Suprapubic skin (tissue), 4 donors: ENCODE data around the gene UGT2B11. TPM values are rescaled to one million over a fixed set of nuclear protein-coding genes. Genes with fewer than 3 reads are reported as not detected.
"Not testable (repeated sequence)": the region's sequence is repeated elsewhere in the genome, so short reads cannot be mapped to it uniquely, and the experiment has no call there.

Experiments
- DNase-seq, 2 donors: peaks; one replicate each; pipeline ENCODE4 v3.0.0-alpha.2; 2019; ENCODE audit warnings: low spot score in 2 of 2
- H3K27ac ChIP-seq: fragments of 200-600 bp; sonication (generic); one replicate; pipeline ENCODE4 v1.5.1; 2019
- H3K27me3 ChIP-seq: fragments of 200-600 bp; sonication (generic); one replicate; pipeline ENCODE4 v1.5.1; 2019
- H3K36me3 ChIP-seq: fragments of 200-600 bp; sonication (generic); one replicate; pipeline ENCODE4 v1.5.1; 2019
- H3K4me1 ChIP-seq: fragments of 200-600 bp; sonication (generic); one replicate; pipeline ENCODE4 v1.5.1; 2019
- H3K4me3 ChIP-seq: fragments of 200-600 bp; sonication (generic); one replicate; pipeline ENCODE4 v1.5.1; 2019; ENCODE audit warnings: mild to moderate bottlenecking
- H3K9me3 ChIP-seq: fragments of 200-600 bp; sonication (generic); one replicate; pipeline ENCODE4 v1.5.1; 2019
- EP300 ChIP-seq: sonication (generic); formaldehyde crosslinking; IDR thresholded peaks from one replicate; pipeline ENCODE4 v1.6.1; 2017; ENCODE audit warnings: antibody characterized with exemption
- POLR2A ChIP-seq, 2 donors: fragments of 450-650 bp; IDR thresholded peaks; one replicate each; pipeline ENCODE4 v1.6.1; 2017; ENCODE audit warnings: antibody characterized with exemption in 2 of 2, mild to moderate bottlenecking in 2 of 2, moderate library complexity in 2 of 2
- POLR2AphosphoS5 ChIP-seq, 3 donors: sonication (generic); formaldehyde crosslinking; IDR thresholded peaks; one replicate each; pipeline ENCODE4 v1.6.1; 2017; ENCODE audit warnings: antibody characterized with exemption in 3 of 3
- WGBS: methylation state at CpG from one replicate; pipeline ENCODE4 v1.1.5; 2018; 5-methylcytosine and 5-hydroxymethylcytosine counted together
- total RNA-seq, 4 donors: library from RNA; depleted of rRNA; stranded (reverse); fragments of >200 nt; gene quantifications; one replicate each; pipeline ENCODE4 v1.1.0, GENCODE V29; 2016
- TF ChIP-seq, protein P1 (sequence below), 2 donors: fragments of 200-600 bp in 1 of 2; fragments of 450-650 bp in 1 of 2; sonication (generic) in 1 of 2; IDR thresholded peaks; one replicate each; pipeline ENCODE4 v1.5.1; 2016 to 2019; ENCODE audit warnings: antibody characterized with exemption in 2 of 2, mild to moderate bottlenecking in 1 of 2, moderate library complexity in 1 of 2

The UGT2B11 gene
- total RNA-seq, 4 donors from 2014 or later = 0.49 to 2.4 (median 1.9) TPM; not detected in 1

DNA sequence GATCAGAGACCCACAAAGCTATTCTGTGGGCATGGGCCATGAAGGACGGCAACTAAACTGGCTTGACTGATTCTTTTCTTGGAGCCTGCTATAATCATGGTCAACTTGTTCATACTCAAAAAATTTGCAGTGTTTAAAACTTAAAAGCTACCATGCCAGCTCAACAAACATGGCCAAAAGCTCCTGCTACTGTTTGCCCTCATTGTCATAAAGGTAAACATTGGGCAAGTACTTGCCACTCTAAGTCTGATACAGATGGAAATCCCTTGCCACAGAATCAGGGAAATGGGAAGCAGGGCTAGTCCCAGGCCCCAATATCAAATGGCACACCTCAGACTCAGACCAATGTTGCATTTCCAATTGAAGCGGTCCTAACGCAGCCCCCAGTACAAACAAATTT, 20.4 kb downstream of the UGT2B11 start:
- TF ChIP-seq EP300 (no peak), POLR2A (IDR thresholded peaks at IDR 0.05) (no peak), POLR2AphosphoS5 (IDR thresholded peaks at IDR 0.05) (no peak)
- TF ChIP-seq, protein P1, sequence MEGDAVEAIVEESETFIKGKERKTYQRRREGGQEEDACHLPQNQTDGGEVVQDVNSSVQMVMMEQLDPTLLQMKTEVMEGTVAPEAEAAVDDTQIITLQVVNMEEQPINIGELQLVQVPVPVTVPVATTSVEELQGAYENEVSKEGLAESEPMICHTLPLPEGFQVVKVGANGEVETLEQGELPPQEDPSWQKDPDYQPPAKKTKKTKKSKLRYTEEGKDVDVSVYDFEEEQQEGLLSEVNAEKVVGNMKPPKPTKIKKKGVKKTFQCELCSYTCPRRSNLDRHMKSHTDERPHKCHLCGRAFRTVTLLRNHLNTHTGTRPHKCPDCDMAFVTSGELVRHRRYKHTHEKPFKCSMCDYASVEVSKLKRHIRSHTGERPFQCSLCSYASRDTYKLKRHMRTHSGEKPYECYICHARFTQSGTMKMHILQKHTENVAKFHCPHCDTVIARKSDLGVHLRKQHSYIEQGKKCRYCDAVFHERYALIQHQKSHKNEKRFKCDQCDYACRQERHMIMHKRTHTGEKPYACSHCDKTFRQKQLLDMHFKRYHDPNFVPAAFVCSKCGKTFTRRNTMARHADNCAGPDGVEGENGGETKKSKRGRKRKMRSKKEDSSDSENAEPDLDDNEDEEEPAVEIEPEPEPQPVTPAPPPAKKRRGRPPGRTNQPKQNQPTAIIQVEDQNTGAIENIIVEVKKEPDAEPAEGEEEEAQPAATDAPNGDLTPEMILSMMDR (IDR thresholded peaks at IDR 0.05) = no peak
- Histone ChIP-seq H3K4me3 (no peak overlapping the region), H3K36me3 (no peaks in the 10 kb centered on the region), H3K27me3 (no peaks in the 10 kb centered on the region), H3K27ac (no peak overlapping the region), H3K4me1 (no peaks in the 10 kb centered on the region), H3K9me3 (no peaks in the 10 kb centered on the region)
- 97% methylated on average over 3 of the region's 3 CpGs for WGBS
- DNase-seq = no peak

- not testable (repeated sequence) for DNase-seq, H3K4me3 ChIP-seq, H3K27me3 ChIP-seq, H3K4me1 ChIP-seq, H3K27ac ChIP-seq, H3K36me3 ChIP-seq, H3K9me3 ChIP-seq
- WGBS = 87% methylated on average over 3 of the region's 3 CpGs
Measured at GRCh38 chr4:69191905-69192304, 22.6 kb downstream of the UGT2B11 start.

- WGBS = 53% methylated on average over 1 of the region's 1 CpG
- not testable (repeated sequence) for H3K27ac ChIP-seq, H3K4me3 ChIP-seq, H3K9me3 ChIP-seq, H3K27me3 ChIP-seq, DNase-seq, H3K36me3 ChIP-seq, H3K4me1 ChIP-seq
Measured at GRCh38 chr4:69190621-69191020, 23.9 kb downstream of the UGT2B11 start.

GRCh38 chr4:69181519-69182169, 32.9 kb downstream of the UGT2B11 start:
- H3K9me3 ChIP-seq, H3K4me3 ChIP-seq, H3K27ac ChIP-seq, H3K4me1 ChIP-seq, DNase-seq, H3K36me3 ChIP-seq, H3K27me3 ChIP-seq: not testable (repeated sequence)
- 84% methylated on average over 6 of the region's 6 CpGs for WGBS

DNA sequence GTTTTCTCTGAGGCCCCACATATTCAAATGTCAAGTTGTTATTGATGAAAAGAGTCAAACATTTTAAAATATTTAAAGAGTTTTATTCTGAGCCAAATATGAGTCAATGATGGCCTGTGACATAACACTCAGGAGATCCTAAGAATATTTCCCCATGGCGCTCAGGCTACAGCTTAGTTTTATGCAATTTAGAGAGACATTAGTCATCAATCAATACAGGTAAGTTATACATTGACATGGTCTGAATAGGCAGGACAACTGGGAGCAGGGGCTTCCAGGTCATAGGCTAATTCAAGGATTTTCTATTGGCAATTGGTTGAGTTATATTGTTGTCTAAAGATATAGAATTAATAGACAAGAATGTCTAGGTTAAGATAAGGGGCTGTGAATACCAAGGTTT, 34.7 kb downstream of the UGT2B11 start:
- not testable (repeated sequence) for H3K9me3 ChIP-seq, DNase-seq, H3K4me1 ChIP-seq, H3K27ac ChIP-seq, H3K36me3 ChIP-seq, H3K27me3 ChIP-seq, H3K4me3 ChIP-seq
- 85% methylated on average over 1 of the region's 1 CpG for WGBS

DNA sequence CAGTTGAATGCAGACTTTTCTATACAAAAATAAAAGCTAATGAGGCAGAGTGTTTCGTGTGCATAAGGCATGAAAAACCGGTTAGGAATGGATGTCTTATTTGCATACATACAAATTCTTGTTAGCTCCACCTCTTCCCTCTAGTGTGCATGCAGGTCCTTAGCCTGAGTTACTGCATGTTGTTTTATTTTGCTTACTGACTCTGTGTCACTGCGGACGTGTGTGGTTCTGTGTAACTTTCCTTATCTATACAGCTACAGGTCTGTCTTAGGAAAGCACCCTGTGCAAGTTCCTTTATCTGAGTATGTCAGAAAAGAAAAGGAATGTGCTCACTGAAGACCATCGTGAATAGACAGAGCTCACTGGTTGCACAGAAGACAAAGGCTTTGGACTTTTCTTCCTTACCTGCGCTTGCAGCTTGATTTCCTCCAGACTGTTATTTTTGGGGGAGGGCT, 35.8 kb downstream of the UGT2B11 start:
- not testable (repeated sequence) for DNase-seq, H3K4me3 ChIP-seq, H3K4me1 ChIP-seq, H3K9me3 ChIP-seq, H3K27me3 ChIP-seq, H3K27ac ChIP-seq, H3K36me3 ChIP-seq
- WGBS = 62% methylated on average over 6 of the region's 6 CpGs

- not testable (repeated sequence) for H3K27me3 ChIP-seq, H3K4me3 ChIP-seq, H3K9me3 ChIP-seq, H3K27ac ChIP-seq, H3K36me3 ChIP-seq, DNase-seq, H3K4me1 ChIP-seq
- TF ChIP-seq, protein P1 (IDR thresholded peaks at IDR 0.05) = peak in 1 of 2 donors; percentile 29
- WGBS = 21% methylated on average over 2 of the region's 2 CpGs
Measured at GRCh38 chr4:69170233-69171134, 44.1 kb downstream of the UGT2B11 start.

- DNase-seq, H3K36me3 ChIP-seq, H3K4me1 ChIP-seq, H3K4me3 ChIP-seq, H3K27me3 ChIP-seq, H3K9me3 ChIP-seq, H3K27ac ChIP-seq: not testable (repeated sequence)
- 71% methylated on average over 4 of the region's 4 CpGs for WGBS
Measured at GRCh38 chr4:69169171-69169570, 45.4 kb downstream of the UGT2B11 start.
